Measurements from ENCODE around the gene SERPIND1. TPM values are rescaled to one million over a fixed set of nuclear protein-coding genes. Genes with fewer than 3 reads are reported as not detected.

The SERPIND1 gene
- polyA plus RNA-seq, 1 experiment, result 0.06 TPM

GRCh38 chr22:20744456-20744855 is 29.5 kb upstream of the SERPIND1 start:
- ChIA-PET CTCF (no interaction called here), POLR2A (no interaction called here)
- no peak for DNase-seq (ENCODE audit: low read depth, low spot score)
- Histone ChIP-seq H3K27me3 (ENCODE audit: control insufficient read depth, insufficient read depth, low read length) (no peaks in the 10 kb centered on the region), H3K4me3 (ENCODE audit: low read depth, low read length) (no peak overlapping the region), H3K9me3 (ENCODE audit: control insufficient read depth, insufficient read depth, low read length) (no peaks in the 10 kb centered on the region), H3K27ac (ENCODE audit: low read depth, low read length) (no peak overlapping the region)
- no peak for TF ChIP-seq CTCF (IDR thresholded peaks at IDR 0.05; ENCODE audit: low read depth, low read length)

GRCh38 chr22:20745119-20745518 is 28.8 kb upstream of the SERPIND1 start:
- no peak for TF ChIP-seq CTCF (IDR thresholded peaks at IDR 0.05; ENCODE audit: low read depth, low read length)
- ChIA-PET POLR2A (no interaction called here), CTCF (no interaction called here)
- no peaks in the 10 kb centered on the region for H3K9me3 ChIP-seq (ENCODE audit: control insufficient read depth, insufficient read depth, low read length)
- H3K4me3 ChIP-seq (ENCODE audit: low read depth, low read length), result no peak overlapping the region
- DNase-seq (ENCODE audit: low read depth, low spot score), result no peak
- no peak overlapping the region for H3K27ac ChIP-seq (ENCODE audit: low read depth, low read length)
- H3K27me3 ChIP-seq (ENCODE audit: control insufficient read depth, insufficient read depth, low read length), result no peaks in the 10 kb centered on the region

GRCh38 chr22:20746431-20747189 is 27.3 kb upstream of the SERPIND1 start:
- no peak for TF ChIP-seq CTCF (IDR thresholded peaks at IDR 0.05; ENCODE audit: low read depth, low read length)
- POLR2A ChIA-PET, result no interaction called here
- Histone ChIP-seq H3K27ac (ENCODE audit: low read depth, low read length) (no peak overlapping the region), H3K27me3 (ENCODE audit: control insufficient read depth, insufficient read depth, low read length) (no peaks in the 10 kb centered on the region), H3K9me3 (ENCODE audit: control insufficient read depth, insufficient read depth, low read length) (no peaks in the 10 kb centered on the region), H3K4me3 (ENCODE audit: low read depth, low read length) (no peak overlapping the region)
- no peak for DNase-seq (ENCODE audit: low read depth, low spot score)
- CTCF ChIA-PET, result no interaction called here

- DNase-seq (ENCODE audit: low read depth, low spot score), result no peak
- CTCF ChIA-PET, result no interaction called here
- Histone ChIP-seq H3K27me3 (ENCODE audit: control insufficient read depth, insufficient read depth, low read length) (no peaks in the 10 kb centered on the region), H3K4me3 (ENCODE audit: low read depth, low read length) (no peak overlapping the region), H3K27ac (ENCODE audit: low read depth, low read length) (no peak overlapping the region), H3K9me3 (ENCODE audit: control insufficient read depth, insufficient read depth, low read length) (no peaks in the 10 kb centered on the region)
- POLR2A ChIA-PET, result no interaction called here
- TF ChIP-seq CTCF (IDR thresholded peaks at IDR 0.05; ENCODE audit: low read depth, low read length), result no peak
Measured at GRCh38 chr22:20747223-20747622, 26.7 kb upstream of the SERPIND1 start.

- no peak for TF ChIP-seq CTCF (IDR thresholded peaks at IDR 0.05; ENCODE audit: low read depth, low read length)
- no peak for DNase-seq (ENCODE audit: low read depth, low spot score)
- no peaks in the 10 kb centered on the region for H3K9me3 ChIP-seq (ENCODE audit: control insufficient read depth, insufficient read depth, low read length)
- no peak overlapping the region for H3K4me3 ChIP-seq (ENCODE audit: low read depth, low read length)
- H3K27ac ChIP-seq (ENCODE audit: low read depth, low read length), result no peak overlapping the region
- no peaks in the 10 kb centered on the region for H3K27me3 ChIP-seq (ENCODE audit: control insufficient read depth, insufficient read depth, low read length)
- ChIA-PET CTCF (no interaction called here), POLR2A (no interaction called here)
Measured at GRCh38 chr22:20748082-20748481, 25.8 kb upstream of the SERPIND1 start.

Measured in AG04450 (cell line).